Neuronal stem cell (in vitro differentiated cells): ENCODE measurements around the gene CDO1.

Experiments
- DNase-seq: peaks from one replicate; pipeline ENCODE4 v3.0.0-alpha.2; 2013; ENCODE audit warnings: low spot score
- H2AFZ ChIP-seq: one replicate; pipeline ENCODE4 v1.6.1; 2013; ENCODE audit warnings: mild to moderate bottlenecking, low read length, inconsistent platforms
- H2AK5ac ChIP-seq: 2 replicates; pipeline ENCODE4 v1.6.1; 2013; ENCODE audit warnings: low read depth, mild to moderate bottlenecking, inconsistent platforms, low read length, moderate library complexity, mixed read lengths
- H2BK120ac ChIP-seq: 2 replicates; pipeline ENCODE4 v1.6.1; 2013; ENCODE audit warnings: low read depth, mild to moderate bottlenecking, inconsistent platforms, low read length, moderate library complexity, mixed read lengths
- H2BK12ac ChIP-seq: one replicate; pipeline ENCODE4 v1.6.1; 2013; ENCODE audit warnings: low read length, inconsistent platforms
- H2BK15ac ChIP-seq: 2 replicates; pipeline ENCODE4 v1.6.1; 2013; ENCODE audit warnings: mild to moderate bottlenecking, low read length, inconsistent platforms, mixed read lengths
- H2BK5ac ChIP-seq: one replicate; pipeline ENCODE4 v1.6.1; 2013; ENCODE audit warnings: inconsistent platforms, mild to moderate bottlenecking, low read length, moderate library complexity
- H3K14ac ChIP-seq: one replicate; pipeline ENCODE4 v1.6.1; 2013; ENCODE audit warnings: low read length, inconsistent platforms
- H3K18ac ChIP-seq: 2 replicates; pipeline ENCODE4 v1.6.1; 2013; ENCODE audit warnings: low read length, inconsistent platforms
- H3K23ac ChIP-seq: 2 replicates; pipeline ENCODE4 v1.6.1; 2013; ENCODE audit warnings: low read depth, mild to moderate bottlenecking, mixed read lengths, low read length, inconsistent platforms; ENCODE audit not compliant: poor library complexity
- H3K27ac ChIP-seq: replicated peaks from 3 replicates; pipeline ENCODE4 v1.5.1; 2013; ENCODE audit warnings: low read length, inconsistent platforms
- H3K27me3 ChIP-seq, 3 experiments: 2 replicates each; pipeline ENCODE4 v1.6.1; 2013; ENCODE audit warnings: low read length in 3 of 3, mild to moderate bottlenecking in 2 of 3, inconsistent platforms in 1 of 3, low read depth in 1 of 3, mixed read lengths in 1 of 3, moderate library complexity in 1 of 3; ENCODE audit not compliant: control insufficient read depth in 3 of 3, insufficient read depth in 3 of 3
- H3K36me3 ChIP-seq, 2 donors: replicated peaks in 1 of 2; 2 replicates each; pipeline ENCODE4 v1.6.1; 2013; ENCODE audit warnings: low read length in 2 of 2; ENCODE audit not compliant: control insufficient read depth in 2 of 2, insufficient read depth in 2 of 2
- H3K4ac ChIP-seq: 2 replicates; pipeline ENCODE4 v1.6.1; 2013; ENCODE audit warnings: inconsistent platforms, mild to moderate bottlenecking, low read length, moderate library complexity
- H3K4me1 ChIP-seq, 2 donors: 1 replicate in 1 of 2; 2 replicates in 1 of 2; pipeline ENCODE4 v1.6.1; 2013; ENCODE audit warnings: low read length in 2 of 2, low read depth in 1 of 2; ENCODE audit not compliant: control insufficient read depth in 2 of 2, insufficient read depth in 1 of 2
- H3K4me2 ChIP-seq: one replicate; pipeline ENCODE4 v1.6.1; 2013; ENCODE audit warnings: mild to moderate bottlenecking, low read length, inconsistent platforms; ENCODE audit not compliant: insufficient read depth, poor library complexity, severe bottlenecking
- H3K4me3 ChIP-seq, 2 donors: 2 replicates each; pipeline ENCODE4 v1.5.1; 2013; ENCODE audit warnings: low read length in 2 of 2, mild to moderate bottlenecking in 2 of 2, inconsistent platforms in 1 of 2, moderate library complexity in 1 of 2
- H3K79me1 ChIP-seq: one replicate; pipeline ENCODE4 v1.6.1; 2013; ENCODE audit warnings: low read depth, mild to moderate bottlenecking, inconsistent platforms, low read length, moderate library complexity
- H3K9ac ChIP-seq: one replicate; pipeline ENCODE4 v1.6.1; 2013; ENCODE audit warnings: mild to moderate bottlenecking, low read depth, low read length, inconsistent platforms; ENCODE audit not compliant: poor library complexity
- H3K9me3 ChIP-seq, 2 donors: replicated peaks in 1 of 2; 2 replicates each; pipeline versions ENCODE3 to v1.6.1; 2013; ENCODE audit warnings: low read length in 2 of 2, mild to moderate bottlenecking in 2 of 2, inconsistent platforms in 1 of 2, low read depth in 1 of 2, mixed read lengths in 1 of 2, moderate library complexity in 1 of 2; ENCODE audit not compliant: control insufficient read depth in 2 of 2, insufficient read depth in 1 of 2
- H4K8ac ChIP-seq: one replicate; pipeline ENCODE4 v1.6.1; 2013; ENCODE audit warnings: low read depth, mild to moderate bottlenecking, inconsistent platforms, low read length, moderate library complexity
- H4K91ac ChIP-seq: one replicate; pipeline ENCODE4 v1.6.1; 2013; ENCODE audit warnings: low read length, low read depth, mild to moderate bottlenecking, inconsistent platforms; ENCODE audit not compliant: poor library complexity
- WGBS, 2 donors: extraction: QIAGEN DNeasy Blood & Tissue Kit; methylation state at CpG; one replicate each; pipeline ENCODE4 v1.1.7; 2013; ENCODE audit warnings: missing lambda C conversion rate in 2 of 2, mixed read lengths in 1 of 2; ENCODE audit not compliant: insufficient read length in 2 of 2, insufficient replicate concordance in 1 of 2; ENCODE audit errors: extremely low coverage in 2 of 2; 5-methylcytosine and 5-hydroxymethylcytosine counted together

CDO1 gene

GRCh38 chr5:115812372-115812771 lies 4.1 kb downstream of the CDO1 start:
- Histone ChIP-seq H4K91ac (no peak overlapping the region), H3K9me3 (no peaks in the 10 kb centered on the region), H2AFZ (no peak overlapping the region), H2BK120ac (no peak overlapping the region), H2BK15ac (no peak overlapping the region), H3K23ac (no peak overlapping the region), H3K36me3 (peaks cover 2 to 59% of the 10 kb centered on the region in 2 donors), H3K14ac (no peak overlapping the region), H4K8ac (no peak overlapping the region), H3K18ac (no peak overlapping the region), H2BK5ac (no peak overlapping the region), H3K9ac (no peak overlapping the region), H3K27me3 (peaks cover 0 to 9% (median 0%) of the 10 kb centered on the region in 3 experiments), H2AK5ac (no peak overlapping the region), H3K4me1 (peaks cover 2 to 6% of the 10 kb centered on the region in 2 donors), H2BK12ac (no peak overlapping the region), H3K4ac (no peak overlapping the region), H3K4me2 (no peak overlapping the region), H3K79me1 (no peaks in the 10 kb centered on the region), H3K27ac (no peak overlapping the region), H3K4me3 (no peak overlapping the region)
- WGBS, 2 donors, result no CpG with 5 or more reads among the region's 1 CpG
- DNase-seq, result no peak

- Histone ChIP-seq H3K4me1 (peaks cover 2 to 4% of the 10 kb centered on the region in 2 donors), H2BK15ac (no peak overlapping the region), H2BK5ac (no peak overlapping the region), H3K79me1 (no peaks in the 10 kb centered on the region), H3K4ac (no peak overlapping the region), H4K91ac (no peak overlapping the region), H3K14ac (no peak overlapping the region), H3K4me2 (no peak overlapping the region), H3K27me3 (peaks cover 0 to 9% (median 0%) of the 10 kb centered on the region in 3 experiments), H2AFZ (no peak overlapping the region), H3K27ac (no peak overlapping the region), H3K9me3 (no peaks in the 10 kb centered on the region), H4K8ac (no peak overlapping the region), H3K18ac (no peak overlapping the region), H2BK120ac (no peak overlapping the region), H2AK5ac (no peak overlapping the region), H3K4me3 (no peak overlapping the region), H3K23ac (no peak overlapping the region), H3K9ac (no peak overlapping the region), H2BK12ac (no peak overlapping the region), H3K36me3 (peaks cover 2 to 69% of the 10 kb centered on the region in 2 donors)
- DNase-seq, result no peak
These were observed 5.1 kb downstream of the CDO1 start for GRCh38 chr5:115811406-115811805.

- Histone ChIP-seq H3K18ac (no peak overlapping the region), H2BK12ac (no peak overlapping the region), H3K4me2 (no peak overlapping the region), H3K27me3 (peaks cover 0 to 9% (median 0%) of the 10 kb centered on the region in 3 experiments), H3K9me3 (no peaks in the 10 kb centered on the region), H3K4me1 (peaks cover 2 to 4% of the 10 kb centered on the region in 2 donors), H3K4ac (no peak overlapping the region), H3K79me1 (no peaks in the 10 kb centered on the region), H3K23ac (no peak overlapping the region), H3K9ac (no peak overlapping the region), H2AFZ (no peak overlapping the region), H3K27ac (no peak overlapping the region), H3K14ac (no peak overlapping the region), H4K8ac (no peak overlapping the region), H2BK15ac (no peak overlapping the region), H3K4me3 (no peak overlapping the region), H3K36me3 (peaks cover 2 to 75% of the 10 kb centered on the region in 2 donors), H4K91ac (no peak overlapping the region), H2BK120ac (no peak overlapping the region), H2AK5ac (no peak overlapping the region), H2BK5ac (no peak overlapping the region)
- no peak for DNase-seq
These were observed 5.7 kb downstream of the CDO1 start for GRCh38 chr5:115810761-115811160.

- Histone ChIP-seq H3K9me3 (no peaks in the 10 kb centered on the region), H3K9ac (no peak overlapping the region), H2BK12ac (no peak overlapping the region), H3K18ac (no peak overlapping the region), H2BK15ac (no peak overlapping the region), H3K14ac (no peak overlapping the region), H3K4me2 (no peak overlapping the region), H2BK5ac (no peak overlapping the region), H2AK5ac (no peak overlapping the region), H3K23ac (no peak overlapping the region), H3K4me1 (peaks cover 2% of the 10 kb centered on the region in 2 donors), H3K4me3 (no peak overlapping the region), H2AFZ (no peak overlapping the region), H3K79me1 (no peaks in the 10 kb centered on the region), H3K4ac (no peak overlapping the region), H3K27ac (no peak overlapping the region), H2BK120ac (no peak overlapping the region), H4K91ac (no peak overlapping the region), H3K36me3 (peaks cover 2 to 83% of the 10 kb centered on the region in 2 donors), H4K8ac (no peak overlapping the region), H3K27me3 (peaks cover 0 to 2% (median 0%) of the 10 kb centered on the region in 3 experiments)
- WGBS, 2 donors, result no CpG with 5 or more reads among the region's 2 CpGs
- no peak for DNase-seq
These were observed 6.5 kb downstream of the CDO1 start for GRCh38 chr5:115809946-115810345.
